Effector memory CD8-positive, alpha-beta T cell (primary cell): ENCODE measurements around the gene IFFO2.

Experiments
- ATAC-seq: fragments of 150-1000 bp; cut with Tn5 transposase; replicated peaks from 2 replicates; pipeline ENCODE4 v1.10.0; 2021; ENCODE audit warnings: mild to moderate bottlenecking, moderate library complexity
- DNase-seq, 3 experiments: peaks; one replicate each; pipeline ENCODE4 v3.0.0; 2021
- H3K27ac Mint-ChIP-seq, 2 donors: one replicate each; pipeline ENCODE4 v1.8.0; 2022; ENCODE audit warnings: mild to moderate bottlenecking in 2 of 2, mixed read lengths in 2 of 2, moderate library complexity in 2 of 2
- H3K27me3 Mint-ChIP-seq, 2 donors: one replicate each; pipeline ENCODE4 v1.8.0; 2022; ENCODE audit warnings: mixed read lengths in 2 of 2
- H3K36me3 Mint-ChIP-seq: one replicate; pipeline ENCODE4 v1.8.0; 2022; ENCODE audit warnings: mild to moderate bottlenecking, moderate library complexity, mixed read lengths; ENCODE audit not compliant: insufficient read depth
- H3K4me1 Mint-ChIP-seq, 2 donors: one replicate each; pipeline ENCODE4 v1.8.0; 2022; ENCODE audit warnings: low read depth in 2 of 2, mixed read lengths in 2 of 2
- H3K4me3 Mint-ChIP-seq, 2 donors: one replicate each; pipeline ENCODE4 v1.8.0; 2022; ENCODE audit warnings: mild to moderate bottlenecking in 2 of 2, mixed read lengths in 2 of 2, moderate library complexity in 2 of 2
- H3K9me3 Mint-ChIP-seq, 2 donors: one replicate each; pipeline ENCODE4 v1.8.0; 2022; ENCODE audit warnings: mixed read lengths in 2 of 2

IFFO2 gene

DNA sequence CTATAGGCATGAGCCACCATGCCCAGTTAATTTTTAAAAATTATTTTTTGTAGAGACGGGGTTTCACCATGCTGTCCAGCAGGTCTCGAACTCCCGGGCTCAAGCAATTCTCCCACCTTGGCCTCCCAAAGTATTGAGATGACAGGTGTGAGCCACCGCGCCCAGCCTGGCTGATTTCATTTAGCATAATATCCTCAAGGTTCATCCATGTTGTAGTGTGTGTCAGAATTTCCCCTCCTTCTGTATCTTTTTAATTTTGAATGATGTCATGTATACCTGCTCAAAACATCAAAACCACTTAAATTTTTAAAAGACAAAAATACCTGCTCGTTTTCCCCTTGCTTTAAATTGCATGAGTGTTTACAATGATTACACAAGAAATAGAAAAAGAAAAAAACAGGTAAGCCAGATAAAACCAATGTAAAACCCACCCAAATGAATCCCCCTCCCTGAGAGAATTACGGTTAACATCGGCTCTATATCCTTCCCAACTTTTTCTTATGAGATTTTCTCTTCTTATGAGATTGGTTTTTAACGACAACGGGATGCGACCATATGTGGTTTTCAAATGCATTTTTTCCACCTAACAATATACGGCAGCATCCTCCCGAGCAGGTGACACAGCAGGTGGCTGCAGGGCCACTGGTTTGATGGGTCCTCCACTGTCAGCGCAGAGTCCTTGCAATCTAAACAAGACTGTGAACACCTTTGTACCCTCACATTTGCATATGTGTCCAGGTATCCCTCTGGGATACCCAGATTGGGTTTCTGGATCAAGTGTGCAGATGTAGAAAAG lies 22.1 kb downstream of the IFFO2 start:
- DNase-seq (no peak), ATAC-seq (peak; percentile 62)
- H3K4me1 Mint-ChIP-seq: peaks cover 70 to 77% of the 10 kb centered on the region in 2 donors
- peaks cover 94% of the 10 kb centered on the region for H3K36me3 Mint-ChIP-seq
- H3K9me3 Mint-ChIP-seq: no peaks in the 10 kb centered on the region
- H3K27me3 Mint-ChIP-seq: no peaks in the 10 kb centered on the region
- H3K27ac Mint-ChIP-seq: peak overlapping the region; percentile 50 to 82
- peak overlapping the region in 1 of 2 donors; percentile 11 for H3K4me3 Mint-ChIP-seq

DNA sequence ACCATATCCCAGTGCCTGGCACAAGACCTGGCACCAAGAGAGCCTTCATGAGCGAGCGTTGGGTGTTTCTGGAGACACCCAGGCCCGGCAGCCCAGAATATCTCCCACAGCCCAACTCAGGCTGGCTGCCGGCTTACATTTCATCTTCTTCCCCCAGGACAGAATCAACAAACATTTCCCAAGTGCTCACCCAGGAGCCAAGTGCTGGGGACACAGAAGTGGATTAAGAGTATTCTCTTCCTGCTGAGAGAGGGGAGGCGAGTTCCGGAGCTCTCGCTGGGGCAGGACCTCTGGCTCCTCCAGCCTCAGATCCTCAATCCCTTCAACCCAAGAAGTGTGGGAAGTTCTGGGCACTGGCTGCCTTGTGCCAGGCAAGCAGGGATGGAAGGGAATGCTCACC lies 23.6 kb downstream of the IFFO2 start:
- no peaks in the 10 kb centered on the region for H3K27me3 Mint-ChIP-seq
- H3K27ac Mint-ChIP-seq: peak overlapping the region; percentile 82 to 96
- peaks cover 76 to 82% of the 10 kb centered on the region in 2 donors for H3K4me1 Mint-ChIP-seq
- peak overlapping the region; percentile 16 to 65 for H3K4me3 Mint-ChIP-seq
- H3K9me3 Mint-ChIP-seq: no peaks in the 10 kb centered on the region
- H3K36me3 Mint-ChIP-seq: peaks cover 96% of the 10 kb centered on the region
- ATAC-seq: no peak
- DNase-seq: no peak

DNA sequence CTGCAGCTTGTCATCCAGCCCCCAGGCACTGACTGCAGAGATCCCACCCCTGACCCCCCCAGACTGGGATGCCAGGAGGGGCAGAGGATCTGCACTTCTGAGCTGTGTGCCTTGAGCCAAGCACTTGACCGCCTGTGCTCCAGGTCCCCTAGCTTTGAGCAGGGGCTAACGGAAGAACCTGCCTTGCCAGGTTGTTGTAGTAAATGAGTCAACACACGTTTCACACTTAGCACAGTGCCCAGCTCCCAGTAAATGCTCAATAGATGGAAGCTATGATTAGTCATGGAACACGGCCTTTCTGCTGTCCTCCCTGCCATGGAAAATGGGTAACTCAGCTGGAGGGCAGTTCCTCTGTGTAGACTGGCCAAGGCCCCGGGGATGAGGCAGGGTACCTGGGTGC lies 24.1 kb downstream of the IFFO2 start:
- no peaks in the 10 kb centered on the region for H3K27me3 Mint-ChIP-seq
- H3K4me1 Mint-ChIP-seq: peaks cover 78 to 86% of the 10 kb centered on the region in 2 donors
- ATAC-seq (no peak), DNase-seq (no peak)
- H3K4me3 Mint-ChIP-seq: peak overlapping the region; percentile 16 to 65
- H3K36me3 Mint-ChIP-seq: peaks cover 96% of the 10 kb centered on the region
- H3K9me3 Mint-ChIP-seq: no peaks in the 10 kb centered on the region
- H3K27ac Mint-ChIP-seq: peak overlapping the region; percentile 82 to 96

DNA sequence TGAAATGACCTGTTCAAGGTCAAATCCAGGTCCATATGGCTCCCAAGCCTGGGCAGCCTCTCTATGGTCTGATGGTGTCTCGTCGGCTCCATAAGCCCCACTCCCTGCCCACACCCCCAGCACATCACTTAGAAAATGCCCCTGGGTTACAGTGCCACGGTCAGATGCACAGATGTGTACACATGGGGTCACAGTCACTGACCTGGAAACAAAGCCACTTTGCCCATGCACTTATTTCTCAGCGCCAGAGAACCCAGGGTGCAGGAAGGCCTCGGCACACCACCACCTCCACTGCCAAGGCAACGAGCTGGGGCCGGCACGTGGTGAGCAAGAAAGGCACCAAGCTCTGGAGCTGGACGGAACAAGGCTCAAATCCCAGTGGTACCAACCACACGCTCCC lies 24.7 kb downstream of the IFFO2 start:
- H3K4me3 Mint-ChIP-seq: peak overlapping the region in 1 of 2 donors; percentile 65
- H3K4me1 Mint-ChIP-seq: peaks cover 78 to 85% of the 10 kb centered on the region in 2 donors
- peak overlapping the region; percentile 82 to 96 for H3K27ac Mint-ChIP-seq
- DNase-seq (no peak), ATAC-seq (no peak)
- peaks cover 96% of the 10 kb centered on the region for H3K36me3 Mint-ChIP-seq
- no peaks in the 10 kb centered on the region for H3K27me3 Mint-ChIP-seq
- no peaks in the 10 kb centered on the region for H3K9me3 Mint-ChIP-seq

DNA sequence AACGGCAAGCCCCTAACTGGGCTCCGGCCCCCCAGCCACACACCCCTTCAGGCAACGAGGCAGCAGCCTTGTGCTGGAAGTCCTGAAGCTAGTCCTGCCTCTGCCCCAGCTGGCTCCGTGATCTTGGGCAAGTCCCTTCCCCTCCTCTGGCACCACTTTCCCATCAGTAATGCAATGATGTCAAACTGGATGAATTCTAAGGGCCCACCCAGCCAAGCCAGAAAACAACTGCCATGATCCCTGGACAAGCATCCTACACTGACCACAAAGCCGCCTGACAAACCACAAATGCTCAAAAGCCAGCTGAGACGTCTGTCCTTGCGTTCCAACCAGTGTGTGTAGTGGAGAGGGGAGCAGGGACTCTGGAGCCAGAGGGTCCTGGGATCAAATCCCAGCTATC lies 26.8 kb downstream of the IFFO2 start:
- no peak for DNase-seq
- Mint-ChIP-seq H3K27ac (peak overlapping the region; percentile 82 to 96), H3K36me3 (peaks cover 99% of the 10 kb centered on the region), H3K4me1 (peaks cover 78 to 80% of the 10 kb centered on the region in 2 donors), H3K4me3 (peak overlapping the region; percentile 26 to 65), H3K9me3 (peaks cover 0 to 2% of the 10 kb centered on the region in 2 donors), H3K27me3 (no peaks in the 10 kb centered on the region)
- no peak for ATAC-seq

DNA sequence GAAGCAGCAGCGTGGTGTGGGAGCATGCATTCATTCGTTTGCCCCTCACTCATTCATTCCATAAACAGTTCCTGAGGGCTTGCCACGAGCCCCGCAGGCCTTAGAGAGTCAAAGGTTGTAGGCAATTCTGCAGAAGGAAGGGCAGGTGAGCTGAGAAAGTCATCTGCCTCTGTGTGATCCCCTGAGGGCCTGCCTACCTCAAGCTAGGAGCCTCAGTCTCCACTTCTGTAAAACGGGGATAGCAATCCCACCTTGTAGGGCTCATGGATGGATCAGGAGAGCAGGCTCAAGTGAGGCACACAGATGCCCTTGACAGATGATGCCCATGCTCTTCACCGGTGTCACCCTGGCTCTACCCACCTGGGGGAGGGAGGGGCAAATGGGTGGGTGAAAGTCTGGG lies 27.5 kb downstream of the IFFO2 start:
- H3K27me3 Mint-ChIP-seq: no peaks in the 10 kb centered on the region
- H3K27ac Mint-ChIP-seq: peak overlapping the region; percentile 94 to 96
- peak overlapping the region; percentile 76 to 91 for H3K4me3 Mint-ChIP-seq
- H3K4me1 Mint-ChIP-seq: peaks cover 76 to 80% of the 10 kb centered on the region in 2 donors
- H3K9me3 Mint-ChIP-seq: peaks cover 0 to 2% of the 10 kb centered on the region in 2 donors
- ATAC-seq: no peak
- H3K36me3 Mint-ChIP-seq: peaks cover 100% of the 10 kb centered on the region
- no peak for DNase-seq

DNA sequence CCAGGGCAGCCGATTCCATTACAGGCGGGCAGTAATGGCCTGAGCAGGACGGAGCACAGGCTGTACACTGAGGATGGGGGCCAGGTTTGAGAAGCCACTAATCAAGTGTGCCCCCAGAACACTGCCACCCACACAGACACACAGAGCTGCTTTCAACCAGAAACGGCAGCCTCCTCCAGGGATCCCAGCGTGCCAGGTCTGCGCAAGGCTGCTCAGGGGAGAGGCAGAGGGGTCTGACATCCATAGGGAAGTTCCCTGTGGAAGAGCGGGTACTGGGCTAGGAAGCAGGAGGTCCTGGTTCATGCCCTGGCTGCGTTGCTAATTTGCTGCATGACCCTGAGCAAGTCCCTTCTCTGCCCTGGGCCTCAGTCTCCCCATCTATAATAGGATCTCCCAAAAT lies 28.1 kb downstream of the IFFO2 start:
- peaks cover 76 to 84% of the 10 kb centered on the region in 2 donors for H3K4me1 Mint-ChIP-seq
- no peaks in the 10 kb centered on the region for H3K27me3 Mint-ChIP-seq
- peak overlapping the region; percentile 76 to 91 for H3K4me3 Mint-ChIP-seq
- peaks cover 0 to 2% of the 10 kb centered on the region in 2 donors for H3K9me3 Mint-ChIP-seq
- H3K27ac Mint-ChIP-seq: peak overlapping the region; percentile 94 to 96
- H3K36me3 Mint-ChIP-seq: peaks cover 100% of the 10 kb centered on the region
- DNase-seq: no peak
- ATAC-seq: no peak

DNA sequence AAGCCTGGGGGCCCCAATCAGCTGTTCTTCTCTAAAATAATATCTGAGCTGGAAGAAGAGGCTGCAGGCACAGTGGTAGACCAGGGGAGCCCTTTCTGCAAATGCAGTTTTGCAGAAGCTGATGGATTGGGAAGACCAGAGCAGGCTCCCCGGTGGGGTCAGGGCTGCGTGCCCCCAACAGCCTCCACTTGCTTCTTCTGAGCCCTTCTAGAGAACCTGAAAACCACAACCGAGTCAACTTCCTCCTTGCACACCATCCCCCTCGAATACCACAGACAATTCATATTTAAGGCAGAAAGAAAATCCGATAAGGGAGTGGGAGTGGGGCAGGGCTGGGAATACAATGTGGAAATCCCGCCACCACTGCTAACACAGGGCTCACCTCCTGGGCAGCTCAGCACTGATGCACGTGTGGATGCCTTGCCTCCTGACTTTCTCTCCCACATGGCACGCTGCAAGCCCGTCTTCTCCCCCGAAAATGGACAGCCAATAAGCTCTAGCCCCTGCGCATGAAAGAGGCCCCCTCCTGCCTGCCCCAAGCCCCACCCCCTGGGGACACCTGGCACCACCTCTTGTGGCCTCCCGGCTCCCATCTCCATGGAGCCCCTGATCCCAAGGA lies 28.7 kb downstream of the IFFO2 start:
- peaks cover 100% of the 10 kb centered on the region for H3K36me3 Mint-ChIP-seq
- H3K27ac Mint-ChIP-seq: peak overlapping the region; percentile 94 to 96
- H3K4me3 Mint-ChIP-seq: peak overlapping the region; percentile 76 to 91
- peaks cover 0 to 2% of the 10 kb centered on the region in 2 donors for H3K9me3 Mint-ChIP-seq
- peaks cover 71 to 90% of the 10 kb centered on the region in 2 donors for H3K4me1 Mint-ChIP-seq
- DNase-seq (peak in 1 of 3 experiments; percentile 34), ATAC-seq (peak; percentile 42)
- no peaks in the 10 kb centered on the region for H3K27me3 Mint-ChIP-seq

DNA sequence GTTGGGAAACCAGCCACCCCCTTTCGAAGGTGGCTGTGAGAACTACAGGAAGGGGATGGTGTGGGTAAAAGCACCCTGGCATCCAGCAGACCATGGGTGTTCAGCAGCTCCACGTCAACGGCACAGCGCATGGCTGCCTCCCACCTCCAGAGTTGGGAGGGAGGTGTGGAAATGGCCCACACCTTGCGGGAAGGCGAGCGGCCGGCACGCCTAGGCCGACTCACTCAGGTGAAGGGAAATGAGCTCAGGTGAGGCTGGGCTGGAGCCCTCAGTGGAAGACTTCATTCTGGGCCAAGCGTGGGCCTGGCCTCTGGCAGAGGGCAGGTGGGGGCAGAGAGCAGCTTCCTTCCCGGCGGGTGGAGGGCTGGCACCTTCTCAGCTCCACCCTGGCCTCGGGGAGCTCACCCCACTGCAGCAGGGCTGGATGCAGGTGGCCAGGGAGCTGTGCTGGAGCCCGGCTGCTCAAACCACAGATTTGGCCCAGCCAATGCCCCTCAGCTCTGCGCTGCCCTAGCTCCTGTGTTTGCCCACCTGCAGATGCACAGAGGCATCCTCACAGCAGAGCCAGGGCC lies 29.3 kb downstream of the IFFO2 start:
- Mint-ChIP-seq H3K9me3 (peaks cover 0 to 2% of the 10 kb centered on the region in 2 donors), H3K4me3 (peak overlapping the region; percentile 76 to 91), H3K36me3 (peaks cover 100% of the 10 kb centered on the region), H3K27ac (peak overlapping the region; percentile 94 to 96), H3K27me3 (no peaks in the 10 kb centered on the region), H3K4me1 (peaks cover 65 to 87% of the 10 kb centered on the region in 2 donors)
- ATAC-seq (peak; percentile 40), DNase-seq (no peak)

DNA sequence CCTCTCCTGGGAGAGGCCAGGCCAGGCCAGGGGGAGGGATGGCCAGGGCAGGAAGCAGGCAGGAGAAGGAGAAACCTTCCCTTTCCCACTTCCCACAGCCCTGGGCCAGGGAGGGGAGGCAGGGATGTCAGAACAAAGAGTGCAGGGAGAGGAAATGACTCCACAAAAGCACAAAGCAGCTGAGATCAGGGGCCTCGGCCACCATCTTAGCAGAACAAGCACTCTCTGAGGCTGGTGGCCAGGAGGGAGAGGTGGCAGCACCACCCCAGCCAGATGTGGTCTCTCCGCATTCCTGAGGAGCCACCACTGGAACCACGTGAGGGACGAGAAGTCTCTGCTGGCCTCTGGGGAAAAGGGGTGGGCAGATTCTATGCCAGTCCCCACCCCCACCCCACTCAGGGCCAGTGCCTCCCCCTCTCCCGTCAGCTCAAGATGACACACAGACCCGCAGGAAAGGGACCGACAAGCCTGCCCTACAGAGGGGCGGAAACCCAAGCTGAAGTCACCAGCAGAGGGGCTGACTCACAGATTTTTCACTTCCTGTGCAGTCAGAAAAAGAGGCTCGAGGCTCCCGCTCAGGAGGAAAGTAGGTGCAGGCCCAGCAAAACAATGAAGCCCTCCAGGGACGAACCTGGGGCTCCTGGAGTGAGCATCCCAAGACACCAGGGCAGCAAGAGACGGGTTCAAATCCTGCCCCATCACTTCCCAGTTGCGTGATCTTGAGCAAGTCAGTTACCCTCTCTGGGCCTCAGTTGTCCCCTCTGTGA lies 30.0 kb downstream of the IFFO2 start:
- Mint-ChIP-seq H3K36me3 (peaks cover 97% of the 10 kb centered on the region), H3K27me3 (no peaks in the 10 kb centered on the region), H3K4me1 (peaks cover 58 to 80% of the 10 kb centered on the region in 2 donors), H3K9me3 (peaks cover 0 to 2% of the 10 kb centered on the region in 2 donors), H3K4me3 (peak overlapping the region; percentile 76 to 91), H3K27ac (peak overlapping the region; percentile 94 to 96)
- ATAC-seq (peak; percentile 76), DNase-seq (peak; percentile 70 to 73 (median 73))

DNA sequence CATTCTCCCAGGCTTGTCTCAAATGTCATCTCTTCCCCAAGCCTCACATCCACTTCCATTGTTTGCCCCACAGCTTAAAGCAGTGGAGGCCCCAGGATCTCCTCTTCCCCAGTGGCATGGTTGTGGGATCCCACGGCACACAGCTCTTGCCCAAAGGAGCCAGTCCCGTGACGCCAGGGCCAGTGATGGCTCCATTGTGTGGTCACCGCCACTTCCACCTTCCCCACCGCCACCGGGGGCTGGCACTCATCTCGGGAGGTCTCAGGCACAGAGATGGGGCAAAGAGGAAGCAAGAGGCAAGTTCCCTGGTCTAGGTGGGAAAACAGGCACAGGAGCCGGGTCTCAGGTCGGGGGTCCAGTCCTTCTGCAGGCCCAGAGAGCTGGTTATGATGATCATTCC lies 31.2 kb downstream of the IFFO2 start:
- Mint-ChIP-seq H3K27ac (peak overlapping the region; percentile 92 to 96), H3K36me3 (peaks cover 97% of the 10 kb centered on the region), H3K9me3 (peaks cover 0 to 2% of the 10 kb centered on the region in 2 donors), H3K4me1 (peaks cover 46 to 69% of the 10 kb centered on the region in 2 donors), H3K27me3 (no peaks in the 10 kb centered on the region), H3K4me3 (peak overlapping the region; percentile 53 to 65)
- no peak for DNase-seq
- no peak for ATAC-seq

DNA sequence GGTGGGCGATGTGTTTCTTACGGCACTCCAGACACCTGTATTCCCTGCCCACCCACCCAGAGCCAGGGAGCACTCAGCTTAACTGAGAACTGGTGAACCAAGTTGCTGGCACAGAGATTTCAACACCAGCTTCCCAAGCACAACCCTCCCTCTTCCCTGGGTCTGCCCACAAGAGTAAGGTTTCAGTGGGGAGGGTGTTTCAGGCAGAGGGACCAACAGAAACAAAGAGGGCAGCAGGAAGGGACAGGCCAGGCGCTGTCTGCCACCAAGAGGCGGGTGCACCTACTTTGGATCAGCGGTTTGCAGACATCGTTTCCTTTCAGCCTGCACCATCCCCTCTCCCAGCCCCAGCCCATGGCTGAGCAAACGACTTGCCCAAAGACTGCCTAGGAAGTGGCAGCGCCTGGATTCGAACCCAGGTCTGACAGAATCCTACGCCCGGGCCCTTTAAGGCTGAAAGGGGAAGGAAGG lies 32.2 kb downstream of the IFFO2 start:
- peak overlapping the region in 1 of 2 donors; percentile 96 for H3K27ac Mint-ChIP-seq
- H3K4me3 Mint-ChIP-seq: peak overlapping the region; percentile 53 to 65
- H3K4me1 Mint-ChIP-seq: peaks cover 38 to 61% of the 10 kb centered on the region in 2 donors
- no peaks in the 10 kb centered on the region for H3K27me3 Mint-ChIP-seq
- H3K36me3 Mint-ChIP-seq: peaks cover 97% of the 10 kb centered on the region
- peaks cover 0 to 2% of the 10 kb centered on the region in 2 donors for H3K9me3 Mint-ChIP-seq
- peak; percentile 2 for ATAC-seq
- DNase-seq: no peak
